Loucy (cell line): Measurements from ENCODE around the gene MCEMP1.

Experiments used
- H2AFZ ChIP-seq: fragments of 200-600 bp; sonication (generic); 2 replicates; pipeline ENCODE4 v1.6.0; 2016; ENCODE audit warnings: antibody characterized with exemption, mild to moderate bottlenecking, low read length, moderate library complexity
- H3F3A ChIP-seq: fragments of 200-600 bp; 2 replicates; pipeline ENCODE4 v1.6.0; 2016; ENCODE audit warnings: antibody characterized with exemption, low read depth, mild to moderate bottlenecking
- H3K27me3 ChIP-seq: fragments of 200-600 bp; sonication (generic); 2 replicates; pipeline ENCODE4 v1.6.1; 2014; ENCODE audit warnings: low read length, mild to moderate bottlenecking; ENCODE audit not compliant: insufficient read depth, poor library complexity, severe bottlenecking
- H3K36me3 ChIP-seq: fragments of 200-600 bp; sonication (generic); 2 replicates; pipeline ENCODE4 v1.6.1; 2016; ENCODE audit warnings: low read length; ENCODE audit not compliant: insufficient read depth
- H3K4me1 ChIP-seq: fragments of 200-600 bp; sonication (generic); 2 replicates; pipeline ENCODE4 v1.5.1; 2014; ENCODE audit warnings: low read length, mild to moderate bottlenecking; ENCODE audit not compliant: insufficient read depth, poor library complexity, severe bottlenecking
- H3K4me2 ChIP-seq: fragments of 200-600 bp; sonication (generic); 2 replicates; pipeline ENCODE4 v1.6.0; 2014; ENCODE audit warnings: antibody characterized with exemption, low read length, low read depth, mild to moderate bottlenecking; ENCODE audit not compliant: poor library complexity, severe bottlenecking
- H3K4me3 ChIP-seq: fragments of 200-600 bp; sonication (generic); 2 replicates; pipeline ENCODE4 v1.5.1; 2014; ENCODE audit warnings: low read length, mild to moderate bottlenecking, mixed read lengths; ENCODE audit not compliant: poor library complexity, severe bottlenecking
- H3K79me2 ChIP-seq: fragments of 200-600 bp; sonication (generic); 2 replicates; pipeline ENCODE4 v1.6.1; 2014; ENCODE audit warnings: low read length; ENCODE audit not compliant: insufficient read depth
- H3K9ac ChIP-seq: fragments of 200-600 bp; sonication (generic); 2 replicates; pipeline ENCODE4 v1.6.0; 2014; ENCODE audit warnings: mild to moderate bottlenecking, low read depth, low read length, moderate library complexity; ENCODE audit not compliant: poor library complexity, severe bottlenecking
- H3K9me2 ChIP-seq: fragments of 200-600 bp; sonication (generic); replicated peaks from 2 replicates; pipeline ENCODE4 v1.6.1; 2016; ENCODE audit warnings: low read depth, low read length, mixed read lengths
- H3K9me3 ChIP-seq: fragments of 200-600 bp; sonication (generic); 2 replicates; pipeline ENCODE4 v1.6.1; 2014; ENCODE audit warnings: mild to moderate bottlenecking, antibody characterized with exemption, low read length, low read depth; ENCODE audit not compliant: insufficient read depth
- H4K20me1 ChIP-seq: fragments of 200-600 bp; sonication (generic); 2 replicates; pipeline ENCODE4 v1.6.0; 2014; ENCODE audit warnings: antibody characterized with exemption, low read length, mild to moderate bottlenecking; ENCODE audit not compliant: insufficient read depth, poor library complexity, severe bottlenecking
- CTCF ChIP-seq: fragments of 200-600 bp; sonication (generic); conservative IDR thresholded peaks from 2 replicates; pipeline ENCODE4 v1.5.1; 2014; ENCODE audit warnings: mild to moderate bottlenecking, antibody characterized with exemption, low read length
- EZH2phosphoT487 ChIP-seq: fragments of 200-600 bp; IDR thresholded peaks from 2 replicates; pipeline ENCODE4 v1.6.1; 2018; ENCODE audit warnings: antibody characterized with exemption, mild to moderate bottlenecking, moderate library complexity, borderline replicate concordance

The MCEMP1 gene

DNA sequence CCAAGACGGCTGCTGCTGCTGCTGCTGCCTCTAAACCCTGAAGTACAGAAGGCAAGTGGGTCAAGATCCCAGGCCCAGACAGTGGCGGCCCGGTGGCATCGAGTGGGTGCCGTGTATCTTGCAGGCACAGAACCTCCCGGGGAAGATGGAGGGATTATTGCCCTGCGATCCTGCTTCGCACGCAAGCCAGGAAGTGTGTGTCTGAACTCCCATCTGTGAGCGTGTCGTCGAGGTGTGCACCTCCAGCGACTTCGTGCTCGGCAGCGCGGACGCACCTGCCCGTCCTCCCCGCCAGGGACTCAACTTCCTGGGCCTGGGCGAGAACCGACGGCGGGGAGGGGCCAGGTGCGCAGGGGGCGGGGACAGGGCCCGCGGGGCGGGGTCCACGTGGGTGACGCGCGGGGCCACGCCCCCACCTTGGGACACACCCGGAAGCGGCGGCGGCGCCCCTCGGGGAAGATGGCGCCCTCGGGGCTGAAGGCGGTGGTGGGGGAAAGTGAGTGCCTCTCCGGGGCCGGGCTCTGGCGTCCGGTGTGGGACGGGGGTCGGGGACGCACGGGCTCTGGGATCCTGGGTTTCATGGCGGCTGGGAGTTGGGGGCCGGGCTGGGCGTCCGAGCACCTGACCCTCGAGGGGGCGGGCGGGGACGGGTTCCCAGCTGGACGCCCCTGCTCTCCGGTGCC is 40.1 kb upstream of the MCEMP1 start, which contains the start of gene STXBP2:
Gene STXBP2 (plus strand): TSS at position 420 of the 683 bp plus-strand sequence. CDS start 40 bp downstream, at position 460.
- H2AFZ ChIP-seq = no peak within 1 kb of the TSS
- no peaks in the 10 kb centered on the region for H4K20me1 ChIP-seq

DNA sequence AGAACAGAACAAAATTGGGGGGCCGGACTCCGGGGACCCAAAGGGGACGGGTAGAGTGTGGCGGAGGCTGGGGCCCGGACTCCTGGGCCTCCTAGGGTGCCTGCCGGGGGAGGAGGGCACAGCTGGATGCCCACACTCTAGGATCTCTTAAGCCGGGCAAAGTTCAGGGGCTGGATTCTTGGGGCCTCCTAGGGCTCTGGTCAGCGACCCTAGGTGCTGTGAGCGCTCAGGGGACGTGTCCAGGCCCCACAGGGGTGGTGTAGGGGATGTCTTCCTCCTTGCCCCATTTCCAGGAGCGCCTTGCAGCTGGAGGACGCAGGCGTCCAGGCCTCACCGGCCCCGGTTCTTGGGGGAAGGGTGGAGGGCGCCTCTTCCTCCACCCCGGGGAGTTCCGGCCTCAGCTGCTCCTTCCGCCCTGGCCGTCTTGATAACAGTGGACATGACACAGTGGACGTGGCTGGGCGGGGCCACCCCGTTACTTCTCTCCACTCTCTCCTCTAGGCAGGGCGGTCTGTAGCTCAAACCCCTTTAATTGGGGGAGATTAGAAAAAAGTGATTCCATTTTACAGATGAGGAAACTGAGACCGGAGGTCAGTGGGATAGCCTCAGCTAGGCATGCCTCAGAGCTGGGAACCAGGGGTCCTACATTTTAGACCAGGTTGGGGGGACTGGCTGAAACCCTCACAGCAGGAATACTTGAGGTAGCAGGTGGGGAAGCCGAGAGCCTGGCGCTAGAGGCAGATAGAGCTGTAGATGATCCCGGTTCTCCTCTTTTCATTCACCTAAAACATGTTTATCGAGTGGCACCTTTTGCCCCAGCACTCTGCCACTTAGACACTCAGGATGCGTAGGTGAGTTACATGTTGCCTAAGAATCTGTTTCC is 39.3 kb upstream of the MCEMP1 start:
- no peak overlapping the region for H2AFZ ChIP-seq
- H3K4me2 ChIP-seq = no peak overlapping the region
- H3K9me3 ChIP-seq = no peaks in the 10 kb centered on the region

More for the DNA sequence above, 40.1 kb upstream of the MCEMP1 start, which contains the start of gene STXBP2:
- no peak for TF ChIP-seq CTCF
- TF ChIP-seq EZH2phosphoT487 = no peak
- H3F3A ChIP-seq = no peaks in the 10 kb centered on the region
- no peaks in the 10 kb centered on the region for H3K9me3 ChIP-seq
- H3K9me2 ChIP-seq = no peaks in the 10 kb centered on the region
- no peak within 1 kb of the TSS for H3K4me3 ChIP-seq
- H3K36me3 ChIP-seq = no peaks in the 10 kb centered on the region
- H3K27me3 ChIP-seq = no peaks in the 10 kb centered on the region
- no peak within 1 kb of the TSS for H3K9ac ChIP-seq
- peaks cover 5% of the 10 kb centered on the region; the same call in 1 of the 2 replicates for H3K79me2 ChIP-seq
- no peaks in the 10 kb centered on the region for H3K4me1 ChIP-seq
- no peak within 1 kb of the TSS for H3K4me2 ChIP-seq

More for the DNA sequence above, 39.3 kb upstream of the MCEMP1 start:
- H3K9ac ChIP-seq = no peak overlapping the region
- H3K9me2 ChIP-seq = no peaks in the 10 kb centered on the region
- no peaks in the 10 kb centered on the region for H3K27me3 ChIP-seq
- H3K36me3 ChIP-seq = no peaks in the 10 kb centered on the region
- H3K4me1 ChIP-seq = no peaks in the 10 kb centered on the region
- no peaks in the 10 kb centered on the region for H4K20me1 ChIP-seq
- no peak overlapping the region for H3K4me3 ChIP-seq
- no peaks in the 10 kb centered on the region for H3K79me2 ChIP-seq
- TF ChIP-seq EZH2phosphoT487 = no peak
- TF ChIP-seq CTCF = no peak
- H3F3A ChIP-seq = no peaks in the 10 kb centered on the region
